ENCODE measurements around the gene METTL5. TPM values are rescaled to one million over a fixed set of nuclear protein-coding genes. Genes with fewer than 3 reads are reported as not detected.

The METTL5 gene
- polyA plus RNA-seq, 1 donor from 2014 or later: 73.8 TPM

DNA sequence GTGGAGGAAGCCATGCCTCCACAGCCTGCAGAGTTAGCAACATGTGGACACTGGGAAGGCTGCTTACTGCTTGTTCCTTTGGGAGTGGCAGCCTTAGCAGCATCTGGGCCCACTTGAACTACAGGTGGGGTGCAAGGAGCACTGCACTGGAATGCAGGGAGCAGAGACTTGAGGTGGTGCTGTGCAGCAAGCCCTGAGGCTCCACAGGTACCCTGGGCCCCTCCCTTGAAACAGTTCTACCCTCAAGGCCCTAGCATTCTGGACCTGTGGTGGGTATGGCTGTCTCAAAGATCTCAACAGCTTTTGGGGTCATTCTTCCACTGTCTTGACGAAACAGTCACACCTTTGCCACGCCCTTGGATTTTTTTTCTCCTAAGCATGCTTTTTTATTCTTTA lies 16.0 kb upstream of the METTL5 start:
- Histone ChIP-seq H3F3A (ENCODE audit: insufficient read depth, low read length, poor library complexity, severe bottlenecking) (no peaks in the 10 kb centered on the region), H3K4me3 (ENCODE audit: low read length) (no peak overlapping the region), H3K9ac (ENCODE audit: low read length) (no peak overlapping the region), H3K36me3 (ENCODE audit: insufficient read depth, low read length) (no peaks in the 10 kb centered on the region), H3K4me2 (ENCODE audit: low read length) (no peak overlapping the region), H3K9me3 (ENCODE audit: low read length) (no peaks in the 10 kb centered on the region), H3K9me2 (ENCODE audit: insufficient read depth, low read length) (no peaks in the 10 kb centered on the region), H3K27ac (ENCODE audit: low read length) (no peak overlapping the region), H3K79me2 (replicated peaks; ENCODE audit: insufficient read depth, low read length) (peaks cover 16% of the 10 kb centered on the region), H2AFZ (ENCODE audit: low read depth, low read length) (no peak overlapping the region), H4K20me1 (ENCODE audit: insufficient read depth) (no peaks in the 10 kb centered on the region), H3K27me3 (ENCODE audit: insufficient read depth, low read depth, low read length) (no peaks in the 10 kb centered on the region)
- TF ChIP-seq EP300 (conservative IDR thresholded peaks at IDR 0.05; ENCODE audit: poor library complexity, severe bottlenecking): no peak
- TF ChIP-seq MXI1 (conservative IDR thresholded peaks at IDR 0.05; ENCODE audit: poor library complexity, severe bottlenecking): no peak
- TF ChIP-seq EZH2 (IDR thresholded peaks at IDR 0.05; ENCODE audit: borderline replicate concordance, insufficient read depth, low read length, poor library complexity, severe bottlenecking): no peak
- TF ChIP-seq, protein P1, sequence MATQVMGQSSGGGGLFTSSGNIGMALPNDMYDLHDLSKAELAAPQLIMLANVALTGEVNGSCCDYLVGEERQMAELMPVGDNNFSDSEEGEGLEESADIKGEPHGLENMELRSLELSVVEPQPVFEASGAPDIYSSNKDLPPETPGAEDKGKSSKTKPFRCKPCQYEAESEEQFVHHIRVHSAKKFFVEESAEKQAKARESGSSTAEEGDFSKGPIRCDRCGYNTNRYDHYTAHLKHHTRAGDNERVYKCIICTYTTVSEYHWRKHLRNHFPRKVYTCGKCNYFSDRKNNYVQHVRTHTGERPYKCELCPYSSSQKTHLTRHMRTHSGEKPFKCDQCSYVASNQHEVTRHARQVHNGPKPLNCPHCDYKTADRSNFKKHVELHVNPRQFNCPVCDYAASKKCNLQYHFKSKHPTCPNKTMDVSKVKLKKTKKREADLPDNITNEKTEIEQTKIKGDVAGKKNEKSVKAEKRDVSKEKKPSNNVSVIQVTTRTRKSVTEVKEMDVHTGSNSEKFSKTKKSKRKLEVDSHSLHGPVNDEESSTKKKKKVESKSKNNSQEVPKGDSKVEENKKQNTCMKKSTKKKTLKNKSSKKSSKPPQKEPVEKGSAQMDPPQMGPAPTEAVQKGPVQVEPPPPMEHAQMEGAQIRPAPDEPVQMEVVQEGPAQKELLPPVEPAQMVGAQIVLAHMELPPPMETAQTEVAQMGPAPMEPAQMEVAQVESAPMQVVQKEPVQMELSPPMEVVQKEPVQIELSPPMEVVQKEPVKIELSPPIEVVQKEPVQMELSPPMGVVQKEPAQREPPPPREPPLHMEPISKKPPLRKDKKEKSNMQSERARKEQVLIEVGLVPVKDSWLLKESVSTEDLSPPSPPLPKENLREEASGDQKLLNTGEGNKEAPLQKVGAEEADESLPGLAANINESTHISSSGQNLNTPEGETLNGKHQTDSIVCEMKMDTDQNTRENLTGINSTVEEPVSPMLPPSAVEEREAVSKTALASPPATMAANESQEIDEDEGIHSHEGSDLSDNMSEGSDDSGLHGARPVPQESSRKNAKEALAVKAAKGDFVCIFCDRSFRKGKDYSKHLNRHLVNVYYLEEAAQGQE (IDR thresholded peaks at IDR 0.05; ENCODE audit: borderline replicate concordance): no peak

DNA sequence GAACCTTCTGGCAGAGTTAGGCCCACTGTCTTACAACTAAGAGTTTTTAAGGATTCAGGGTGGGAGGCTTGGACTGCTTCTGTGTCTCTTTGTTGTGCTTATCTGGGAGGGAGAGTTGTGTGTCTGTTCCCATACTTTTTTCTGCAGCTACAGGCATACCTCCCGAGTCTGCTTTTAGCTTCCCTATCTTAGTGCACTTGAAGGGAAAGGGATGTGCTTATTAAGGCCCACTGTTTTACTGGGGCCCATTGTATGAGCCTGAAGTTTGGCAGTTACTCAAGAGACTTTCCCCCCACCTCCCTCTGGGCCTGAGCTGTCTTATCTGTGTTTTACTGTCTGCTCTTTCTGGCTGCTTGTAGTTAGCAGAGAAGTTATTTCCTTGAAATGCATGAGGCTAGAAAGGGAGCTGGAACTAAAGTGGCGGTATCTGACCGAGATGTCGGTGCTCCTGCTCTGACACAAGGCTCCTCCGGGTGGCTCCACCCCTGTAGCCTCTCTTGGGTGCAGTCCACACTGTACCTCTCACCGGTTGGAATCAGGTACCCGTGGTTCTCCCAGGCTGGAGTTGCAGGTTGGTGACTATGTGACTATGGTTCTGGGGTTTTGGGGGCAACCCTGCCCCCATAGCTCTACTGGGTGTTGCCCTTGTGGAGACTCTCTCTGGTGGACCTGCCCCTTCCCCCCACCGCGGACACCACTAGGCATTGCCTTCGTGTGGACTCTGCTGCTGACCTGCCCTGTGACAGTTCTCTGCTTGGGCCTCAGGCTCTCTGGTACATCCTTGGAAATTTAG lies 15.4 kb upstream of the METTL5 start:
- H3F3A ChIP-seq (ENCODE audit: insufficient read depth, low read length, poor library complexity, severe bottlenecking): no peaks in the 10 kb centered on the region
- no peak overlapping the region for H3K4me2 ChIP-seq (ENCODE audit: low read length)
- H3K27me3 ChIP-seq (ENCODE audit: insufficient read depth, low read depth, low read length): no peaks in the 10 kb centered on the region
- no peaks in the 10 kb centered on the region for H3K36me3 ChIP-seq (ENCODE audit: insufficient read depth, low read length)
- no peak overlapping the region for H2AFZ ChIP-seq (ENCODE audit: low read depth, low read length)
- H3K9me2 ChIP-seq (ENCODE audit: insufficient read depth, low read length): no peaks in the 10 kb centered on the region
- TF ChIP-seq EP300 (conservative IDR thresholded peaks at IDR 0.05; ENCODE audit: poor library complexity, severe bottlenecking) (no peak), SMC3 (conservative IDR thresholded peaks at IDR 0.05; ENCODE audit: poor library complexity) (no peak), POLR2AphosphoS5 (IDR thresholded peaks at IDR 0.05) (no peak), MXI1 (conservative IDR thresholded peaks at IDR 0.05; ENCODE audit: poor library complexity, severe bottlenecking) (no peak), RAD21 (conservative IDR thresholded peaks at IDR 0.05) (no peak), TAF1 (IDR thresholded peaks at IDR 0.05; ENCODE audit: low read depth) (no peak), EZH2 (IDR thresholded peaks at IDR 0.05; ENCODE audit: borderline replicate concordance, insufficient read depth, low read length, poor library complexity, severe bottlenecking) (no peak)
- TF ChIP-seq, protein P2, sequence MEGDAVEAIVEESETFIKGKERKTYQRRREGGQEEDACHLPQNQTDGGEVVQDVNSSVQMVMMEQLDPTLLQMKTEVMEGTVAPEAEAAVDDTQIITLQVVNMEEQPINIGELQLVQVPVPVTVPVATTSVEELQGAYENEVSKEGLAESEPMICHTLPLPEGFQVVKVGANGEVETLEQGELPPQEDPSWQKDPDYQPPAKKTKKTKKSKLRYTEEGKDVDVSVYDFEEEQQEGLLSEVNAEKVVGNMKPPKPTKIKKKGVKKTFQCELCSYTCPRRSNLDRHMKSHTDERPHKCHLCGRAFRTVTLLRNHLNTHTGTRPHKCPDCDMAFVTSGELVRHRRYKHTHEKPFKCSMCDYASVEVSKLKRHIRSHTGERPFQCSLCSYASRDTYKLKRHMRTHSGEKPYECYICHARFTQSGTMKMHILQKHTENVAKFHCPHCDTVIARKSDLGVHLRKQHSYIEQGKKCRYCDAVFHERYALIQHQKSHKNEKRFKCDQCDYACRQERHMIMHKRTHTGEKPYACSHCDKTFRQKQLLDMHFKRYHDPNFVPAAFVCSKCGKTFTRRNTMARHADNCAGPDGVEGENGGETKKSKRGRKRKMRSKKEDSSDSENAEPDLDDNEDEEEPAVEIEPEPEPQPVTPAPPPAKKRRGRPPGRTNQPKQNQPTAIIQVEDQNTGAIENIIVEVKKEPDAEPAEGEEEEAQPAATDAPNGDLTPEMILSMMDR (IDR thresholded peaks at IDR 0.05; ENCODE audit: poor library complexity, severe bottlenecking): no peak
- TF ChIP-seq, protein P1 (IDR thresholded peaks at IDR 0.05; ENCODE audit: borderline replicate concordance): no peak
- no peaks in the 10 kb centered on the region for H3K9me3 ChIP-seq (ENCODE audit: low read length)
- H3K9ac ChIP-seq (ENCODE audit: low read length): no peak overlapping the region
- H4K20me1 ChIP-seq (ENCODE audit: insufficient read depth): no peaks in the 10 kb centered on the region
- H3K4me3 ChIP-seq (ENCODE audit: low read length): no peak overlapping the region
- no peak overlapping the region for H3K27ac ChIP-seq (ENCODE audit: low read length)
- peaks cover 20% of the 10 kb centered on the region for H3K79me2 ChIP-seq (replicated peaks; ENCODE audit: insufficient read depth, low read length)
